Glutamatergic neuron (in vitro differentiated cells): Measurements from ENCODE around the gene ACOXL. TPM values are rescaled to one million over a fixed set of nuclear protein-coding genes. Genes with fewer than 3 reads are reported as not detected.
"Not testable (repeated sequence)": the region's sequence is repeated elsewhere in the genome, so short reads cannot be mapped to it uniquely, and the experiment has no call there.

ENCODE experiments used
- DNase-seq: peaks from one replicate; pipeline ENCODE4 v3.0.0; 2022
- H3K27ac Mint-ChIP-seq: one replicate; pipeline ENCODE4 v1.8.0; 2020; ENCODE audit warnings: mild to moderate bottlenecking, mixed read lengths, inconsistent platforms; ENCODE audit not compliant: unreplicated experiment
- H3K27me3 Mint-ChIP-seq: one replicate; pipeline ENCODE4 v1.8.0; 2020; ENCODE audit warnings: mild to moderate bottlenecking, moderate library complexity, mixed read lengths, inconsistent platforms; ENCODE audit not compliant: unreplicated experiment
- H3K36me3 Mint-ChIP-seq: one replicate; pipeline ENCODE4 v1.8.0; 2020; ENCODE audit warnings: mild to moderate bottlenecking, mixed read lengths, inconsistent platforms; ENCODE audit not compliant: unreplicated experiment
- H3K4me1 Mint-ChIP-seq: one replicate; pipeline ENCODE4 v1.8.0; 2020; ENCODE audit warnings: mild to moderate bottlenecking, low read depth, mixed read lengths, inconsistent platforms; ENCODE audit not compliant: unreplicated experiment
- H3K4me3 Mint-ChIP-seq: one replicate; pipeline ENCODE4 v1.8.0; 2020; ENCODE audit warnings: mild to moderate bottlenecking, mixed read lengths, inconsistent platforms; ENCODE audit not compliant: unreplicated experiment
- H3K9me3 Mint-ChIP-seq: one replicate; pipeline ENCODE4 v1.8.0; 2020; ENCODE audit warnings: mild to moderate bottlenecking, moderate library complexity, mixed read lengths, inconsistent platforms; ENCODE audit not compliant: unreplicated experiment
- CTCF ChIP-seq: fragments of 200-600 bp; sonication (generic); IDR thresholded peaks from one replicate; pipeline ENCODE4 v1.5.0; 2021; ENCODE audit not compliant: partially characterized antibody, unreplicated experiment
- total RNA-seq: library from RNA; stranded (reverse); fragmentation: NEBNext Ultra II Directional; extraction: Animal tissue kit (Norgen Biotek cat#: 25700); gene quantifications from one replicate; pipeline ENCODE4 v1.2.1, GENCODE V29; 2021; ENCODE audit not compliant: unreplicated experiment

Gene ACOXL
- total RNA-seq, 1 donor from 2014 or later, result 1.4 TPM

- H3K9me3 Mint-ChIP-seq, result peaks cover 1% of the 10 kb centered on the region
- H3K36me3 Mint-ChIP-seq, result peaks cover under 1% of the 10 kb centered on the region
- no peak for TF ChIP-seq CTCF
- H3K27me3 Mint-ChIP-seq, result peaks cover 3% of the 10 kb centered on the region
- H3K4me3 Mint-ChIP-seq, result no peak overlapping the region
- no peak overlapping the region for H3K27ac Mint-ChIP-seq
- H3K4me1 Mint-ChIP-seq, result peaks cover 3% of the 10 kb centered on the region
- DNase-seq, result no peak
Measured at GRCh38 chr2:111066062-111066593, 333.8 kb downstream of the ACOXL start.

- Mint-ChIP-seq H3K4me1 (peaks cover 8% of the 10 kb centered on the region), H3K27ac (no peak overlapping the region), H3K4me3 (no peak overlapping the region), H3K36me3 (no peaks in the 10 kb centered on the region), H3K9me3 (peaks cover 1% of the 10 kb centered on the region), H3K27me3 (peaks cover 2% of the 10 kb centered on the region)
- DNase-seq, result no peak
- no peak for TF ChIP-seq CTCF
Measured at GRCh38 chr2:111068435-111069058, 336.2 kb downstream of the ACOXL start.

- Mint-ChIP-seq H3K27ac (no peak overlapping the region), H3K9me3 (peaks cover 1% of the 10 kb centered on the region), H3K36me3 (peaks cover 6% of the 10 kb centered on the region), H3K27me3 (no peaks in the 10 kb centered on the region), H3K4me3 (no peak overlapping the region), H3K4me1 (peaks cover 8% of the 10 kb centered on the region)
- DNase-seq, result no peak
- no peak for TF ChIP-seq CTCF
Measured at GRCh38 chr2:111069722-111070121, 337.3 kb downstream of the ACOXL start.

- H3K4me1 Mint-ChIP-seq, result peaks cover 8% of the 10 kb centered on the region
- H3K9me3 Mint-ChIP-seq, result peaks cover 1% of the 10 kb centered on the region
- DNase-seq, result no peak
- no peak overlapping the region for H3K27ac Mint-ChIP-seq
- peaks cover 12% of the 10 kb centered on the region for H3K36me3 Mint-ChIP-seq
- no peaks in the 10 kb centered on the region for H3K27me3 Mint-ChIP-seq
- no peak overlapping the region for H3K4me3 Mint-ChIP-seq
- TF ChIP-seq CTCF, result no peak
Measured at GRCh38 chr2:111071600-111072171, 339.3 kb downstream of the ACOXL start.

GRCh38 chr2:111072220-111072871, 340.0 kb downstream of the ACOXL start:
- H3K36me3 Mint-ChIP-seq, result peaks cover 15% of the 10 kb centered on the region
- H3K4me3 Mint-ChIP-seq, result no peak overlapping the region
- H3K4me1 Mint-ChIP-seq, result peaks cover 8% of the 10 kb centered on the region
- no peak for TF ChIP-seq CTCF
- H3K9me3 Mint-ChIP-seq, result peaks cover 1% of the 10 kb centered on the region
- no peak overlapping the region for H3K27ac Mint-ChIP-seq
- H3K27me3 Mint-ChIP-seq, result no peaks in the 10 kb centered on the region
- no peak for DNase-seq

GRCh38 chr2:111082659-111083058, 350.3 kb downstream of the ACOXL start:
- H3K9me3 Mint-ChIP-seq, H3K27me3 Mint-ChIP-seq, H3K4me3 Mint-ChIP-seq, H3K36me3 Mint-ChIP-seq, H3K27ac Mint-ChIP-seq, DNase-seq, H3K4me1 Mint-ChIP-seq: not testable (repeated sequence)
